ENCODE data around the gene PRRC2B.
"Not testable (repeated sequence)": the region's sequence is repeated elsewhere in the genome, so short reads cannot be mapped to it uniquely, and the experiment has no call there.

Gene PRRC2B

DNA sequence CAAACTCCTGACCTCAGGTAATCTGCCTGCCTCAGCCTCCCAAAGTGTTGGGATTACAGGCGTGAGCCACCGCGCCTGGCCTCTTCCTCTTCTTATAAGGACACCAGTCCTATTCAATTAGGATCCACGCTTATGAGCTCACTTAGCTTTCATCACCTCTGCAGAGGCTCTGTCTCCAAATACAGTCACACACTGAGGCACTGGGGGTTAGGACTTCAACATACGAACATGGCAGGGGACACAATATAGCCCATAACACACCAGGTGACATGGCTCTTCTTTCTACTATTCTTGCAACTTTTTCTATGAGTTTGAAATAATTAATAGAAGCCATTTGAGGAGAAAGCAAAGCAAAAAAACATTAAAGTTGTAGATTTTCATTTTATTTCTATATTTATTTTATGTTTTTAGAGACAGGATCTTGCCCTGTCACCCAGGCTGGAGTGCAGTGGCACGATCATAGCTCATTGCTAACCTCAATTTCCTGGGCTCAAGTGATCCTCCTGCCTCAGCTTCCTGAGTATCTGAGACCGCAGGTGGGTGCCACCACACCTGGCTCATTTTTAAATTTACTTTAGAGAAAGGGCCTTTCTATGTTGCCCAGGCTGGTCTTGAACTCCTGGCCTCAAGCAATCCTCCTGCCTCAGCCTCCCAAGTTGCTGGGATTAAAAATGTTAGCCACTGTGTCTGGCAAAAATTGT, 145.5 kb downstream of the PRRC2B start:
- no peak for DNase-seq (ENCODE audit: low read depth)

DNA sequence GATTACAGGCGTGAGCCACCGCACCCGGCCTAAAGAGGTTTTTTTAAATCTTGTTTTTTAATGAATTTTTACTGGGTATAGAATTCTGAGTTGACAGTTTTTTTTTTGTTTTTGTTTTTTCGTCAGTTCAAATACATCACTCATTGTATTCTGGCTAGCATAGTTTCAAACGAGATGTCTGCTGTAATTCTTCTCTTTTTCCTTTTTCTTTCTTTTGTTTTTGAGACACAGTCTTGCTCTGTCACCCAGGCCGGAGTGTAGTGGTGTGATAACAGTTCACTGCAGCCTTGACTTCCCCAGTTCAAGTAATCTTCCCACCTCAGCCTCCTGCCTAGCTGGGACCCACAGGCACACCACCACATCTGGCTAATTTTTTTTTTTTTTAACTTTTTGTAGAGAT, 149.3 kb downstream of the PRRC2B start:
- DNase-seq (ENCODE audit: low read depth): no peak

DNA sequence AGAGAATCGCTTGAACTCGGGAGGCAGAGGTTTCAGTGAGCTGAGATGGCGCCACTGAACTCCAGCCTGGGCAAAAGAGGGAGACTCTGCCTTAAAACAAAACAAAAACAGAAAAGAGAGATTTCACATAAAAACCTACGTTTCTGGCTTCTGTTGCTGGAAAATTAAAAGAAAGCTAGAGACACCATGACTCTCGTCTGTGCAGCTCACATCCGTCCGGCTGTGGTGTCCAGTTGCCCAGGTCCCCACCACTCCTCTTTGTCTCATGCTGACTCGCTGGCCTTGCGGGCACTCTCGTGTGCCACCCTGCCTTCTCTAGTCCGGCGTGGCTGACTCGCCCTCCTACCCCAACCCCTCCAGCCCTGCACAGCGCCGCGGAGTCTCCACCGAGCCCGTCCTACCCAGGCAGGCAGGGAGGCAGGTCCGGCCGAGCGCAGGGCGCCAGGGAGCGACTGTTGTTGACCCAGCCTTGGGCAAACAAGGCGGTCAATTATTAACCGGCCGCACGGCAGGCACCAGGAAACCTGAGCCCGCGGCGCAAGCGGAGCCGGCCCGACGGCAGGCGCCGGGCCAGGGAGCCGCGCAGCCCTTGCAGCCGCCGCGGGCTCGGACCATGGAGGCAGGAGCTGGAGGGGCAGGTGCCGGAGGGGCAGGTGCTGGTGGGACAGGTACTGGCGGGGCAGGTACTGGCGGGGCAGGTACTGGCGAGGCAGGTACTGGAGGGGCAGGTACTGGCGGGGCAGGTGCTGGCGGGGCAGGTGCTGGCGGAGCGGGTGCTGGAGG, 151.3 kb downstream of the PRRC2B start, which contains the start of gene PRRT1B:
PRRT1B (plus strand) TSS at position 521 of the 783 bp plus-strand sequence; CDS start at position 614, 93 bp downstream.
- DNase-seq (ENCODE audit: low read depth): no peak

DNA sequence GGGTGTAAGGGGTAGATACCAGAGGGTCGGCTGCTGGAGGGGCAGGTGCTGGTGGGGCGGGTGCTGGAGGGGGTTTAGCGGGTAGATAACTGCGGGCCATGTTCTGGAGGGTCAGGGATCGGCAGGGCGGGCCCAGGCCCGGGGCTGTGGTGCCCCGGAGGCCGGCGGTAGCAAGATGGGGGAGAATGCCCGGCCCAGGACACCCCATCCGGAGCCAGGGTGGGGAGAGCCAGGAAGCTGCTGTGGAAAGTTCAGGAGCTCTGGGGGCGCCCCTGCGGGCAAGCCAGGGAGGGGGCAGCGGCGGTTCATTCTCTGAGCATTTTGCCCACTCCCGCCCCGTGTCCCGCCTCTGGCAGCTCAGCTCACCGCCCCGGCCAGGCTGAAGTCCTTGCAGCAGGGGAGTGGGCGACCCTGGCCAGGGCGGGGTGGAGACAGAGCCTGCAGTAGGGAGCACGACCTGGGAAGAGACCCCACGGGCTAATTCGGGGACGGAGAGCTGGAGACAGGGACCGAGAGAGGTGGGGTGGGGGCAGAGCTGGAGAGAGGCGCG, 152.0 kb downstream of the PRRC2B start:
- no peak for DNase-seq (ENCODE audit: low read depth)

DNA sequence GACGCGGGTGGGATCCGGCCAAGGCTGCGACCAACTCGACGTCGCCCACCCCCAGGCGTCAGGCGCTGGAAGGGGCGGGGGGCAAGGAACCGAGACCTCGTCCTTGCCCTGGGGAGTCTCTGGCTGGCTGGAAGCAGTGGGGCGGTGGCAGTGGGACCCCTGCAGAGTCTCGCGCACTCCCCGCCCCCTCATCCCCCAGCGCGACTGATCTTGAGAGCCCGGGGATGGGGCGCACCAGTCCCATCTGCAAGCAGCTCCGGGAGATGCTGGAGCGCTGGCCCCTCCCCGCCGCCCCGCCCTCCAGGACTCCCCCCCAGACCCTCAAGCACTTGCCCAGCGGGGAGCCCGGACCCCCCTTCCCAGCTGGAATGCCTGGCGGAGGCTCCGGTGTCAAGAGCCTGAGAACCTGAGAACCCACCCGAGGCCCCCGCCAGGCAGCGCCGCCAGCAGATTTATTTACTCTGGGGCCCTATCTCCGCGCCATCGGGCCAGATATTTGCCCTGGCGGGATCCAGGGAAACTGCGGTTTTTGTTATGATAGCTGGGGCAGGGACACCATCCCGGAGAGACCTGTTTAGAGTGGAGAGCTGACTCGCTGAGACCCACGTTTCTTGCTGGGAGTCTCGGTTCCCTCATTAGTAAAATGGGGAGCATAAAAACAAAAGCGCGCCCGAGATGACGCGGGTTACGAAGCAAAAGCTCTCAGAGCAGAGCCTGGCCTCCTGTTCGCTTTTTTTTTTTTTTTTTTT, 152.6 kb downstream of the PRRC2B start:
- no peak for DNase-seq (ENCODE audit: low read depth)

DNA sequence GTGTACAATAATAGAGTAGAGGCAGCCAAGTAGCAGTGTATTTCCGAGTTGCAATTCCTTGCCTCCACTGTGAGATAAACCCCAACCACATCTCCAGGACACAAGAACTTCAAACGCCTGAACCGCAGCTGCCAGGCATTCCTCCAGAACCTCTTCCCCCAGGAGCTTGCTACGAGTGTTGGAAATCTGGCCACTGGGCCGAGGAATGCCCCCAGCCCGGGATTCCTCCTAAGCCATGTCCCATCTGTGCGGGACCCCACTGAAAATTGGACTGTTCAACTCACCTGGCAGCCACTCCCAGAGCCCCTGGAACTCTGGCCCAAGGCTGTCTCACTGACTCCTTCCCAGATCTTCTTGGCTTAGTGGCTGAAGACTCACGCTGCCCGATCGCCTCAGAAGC, 155.3 kb downstream of the PRRC2B start:
- not testable (repeated sequence) for DNase-seq (ENCODE audit: low read depth)
